NCI-H2107 (cell line): ENCODE results near the gene HHAT.

Source experiments
- DNase-seq: peaks from one replicate; lab custom pipeline; 2025; lab: John Stamatoyannopoulos, UW

The HHAT gene

DNA sequence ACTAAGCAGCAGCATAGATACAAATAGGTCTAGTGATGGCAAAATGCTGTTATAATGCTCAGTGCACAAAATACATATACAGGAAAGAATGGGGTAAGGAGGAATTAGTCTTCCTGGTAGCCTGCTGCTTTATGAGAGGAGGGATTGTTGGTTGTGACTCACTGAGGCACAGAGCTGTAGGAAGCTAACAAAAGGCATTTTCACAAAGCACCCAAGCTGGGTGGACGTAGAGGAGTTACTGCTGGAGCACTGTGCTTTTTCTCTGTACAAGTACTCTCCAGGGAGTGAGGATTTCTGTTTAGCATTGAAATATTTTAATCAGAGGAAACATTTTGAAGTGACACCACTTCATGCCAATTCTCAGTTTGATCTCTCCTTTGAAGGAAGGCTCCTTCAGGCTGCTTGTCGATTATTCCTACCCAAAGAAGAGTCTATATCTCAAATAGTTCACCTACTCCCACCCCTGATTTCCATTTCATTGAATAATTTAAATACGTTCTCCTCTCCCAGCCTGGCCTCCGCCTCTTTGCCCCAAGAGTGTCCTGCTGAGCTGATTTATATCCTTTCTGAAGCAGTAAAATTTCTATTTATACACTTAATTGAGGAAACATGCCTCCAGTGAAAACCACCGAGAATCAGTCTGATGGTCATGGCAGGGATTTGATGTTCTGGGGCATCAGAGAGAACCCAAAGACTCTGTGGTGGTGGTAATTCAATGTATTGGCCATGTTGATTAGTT lies 271.9 kb downstream of the HHAT start:
- DNase-seq, result no peak

DNA sequence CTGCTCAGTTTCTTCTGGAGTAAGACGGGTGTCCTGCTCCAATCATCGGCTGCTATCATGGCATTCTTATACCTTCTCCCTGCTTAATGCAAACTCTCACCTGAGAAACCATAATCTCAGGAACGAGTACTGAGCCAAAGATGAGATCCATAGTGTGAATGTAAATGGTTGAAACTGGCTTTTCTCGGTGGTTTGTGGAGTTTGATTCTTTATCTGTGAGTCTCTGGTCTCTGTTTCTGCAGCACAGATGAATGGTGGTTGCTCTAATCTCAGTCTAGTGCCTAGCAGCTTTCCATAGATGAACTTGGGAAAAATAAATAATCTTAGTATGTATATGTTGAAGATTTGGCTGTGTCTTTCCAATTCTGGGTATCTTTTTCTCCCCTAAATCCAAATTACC lies 274.4 kb downstream of the HHAT start:
- no peak for DNase-seq

DNA sequence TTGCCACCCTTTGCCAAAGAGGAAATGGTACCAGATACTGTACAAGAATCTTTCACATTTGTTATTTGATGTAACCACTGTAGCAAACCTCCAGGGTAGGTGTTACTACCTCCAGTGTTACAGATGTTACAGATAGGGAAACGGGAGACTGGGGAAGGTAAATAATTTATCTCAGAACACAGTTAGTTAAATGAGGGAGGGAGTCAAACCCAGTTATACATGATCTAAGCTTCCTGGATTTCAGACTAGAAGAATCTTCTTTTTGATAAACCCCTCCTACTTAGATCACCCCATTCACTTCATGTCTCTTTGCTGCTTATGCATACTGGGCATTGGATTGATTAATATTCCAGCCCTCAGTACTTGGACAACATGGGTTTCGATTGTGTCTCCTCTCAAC lies 276.4 kb downstream of the HHAT start:
- DNase-seq, result no peak

DNA sequence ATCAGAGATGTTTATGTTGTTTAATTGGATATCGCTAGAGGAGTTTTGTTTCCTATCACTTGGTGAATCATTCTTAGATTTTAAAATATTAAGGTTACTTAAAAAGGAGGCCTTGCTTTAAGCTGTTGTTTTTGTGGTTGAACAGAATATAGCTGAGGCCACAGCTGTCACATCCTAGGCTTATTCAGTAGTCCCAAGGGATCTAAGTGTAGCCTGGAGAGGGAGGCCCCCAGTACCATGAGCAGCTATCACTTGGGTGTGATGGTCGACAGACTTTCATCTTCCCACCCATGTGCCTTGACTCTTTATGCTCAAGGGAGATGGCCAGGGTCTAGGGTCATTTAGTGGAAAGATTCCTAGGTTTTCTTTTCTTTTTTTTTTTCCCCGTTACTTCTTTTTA lies 278.7 kb downstream of the HHAT start:
- no peak for DNase-seq

DNA sequence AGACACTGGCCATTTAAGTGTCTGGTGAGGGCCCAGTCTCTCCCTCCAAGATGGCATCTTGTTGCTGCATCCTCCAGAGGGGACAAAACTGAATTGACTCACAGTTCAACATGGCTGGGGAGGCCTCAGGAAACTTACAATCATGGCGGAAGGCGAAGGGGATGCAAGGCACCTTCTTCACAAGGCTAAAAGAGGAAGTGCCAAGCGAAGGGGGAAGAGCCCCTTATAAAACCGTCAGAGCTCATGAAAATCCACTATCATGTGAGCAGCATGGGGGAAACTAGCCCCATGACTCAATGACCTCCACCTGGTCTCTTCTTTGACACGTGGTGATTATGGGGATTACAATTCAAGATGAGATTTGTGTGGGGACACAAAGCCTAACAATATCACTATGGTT lies 280.1 kb downstream of the HHAT start:
- no peak for DNase-seq

DNA sequence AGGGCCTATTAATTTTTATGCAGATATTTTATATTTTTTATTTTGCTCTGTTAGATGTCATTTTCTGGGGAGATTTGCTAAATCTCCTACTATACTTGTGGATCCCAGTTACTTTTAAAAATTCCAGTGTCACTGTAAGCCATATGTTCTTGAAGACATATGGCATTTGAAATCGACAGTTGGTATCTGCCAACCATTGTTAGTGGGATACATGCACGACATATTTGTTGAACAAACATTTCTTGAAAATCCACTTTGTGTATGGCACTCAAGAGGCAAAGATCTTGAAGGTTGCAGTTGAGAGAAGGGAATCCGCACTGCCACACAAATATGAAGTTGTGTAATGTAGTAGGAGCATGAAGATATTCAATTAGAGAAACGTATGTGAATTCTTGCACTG lies 287.7 kb downstream of the HHAT start:
- no peak for DNase-seq

DNA sequence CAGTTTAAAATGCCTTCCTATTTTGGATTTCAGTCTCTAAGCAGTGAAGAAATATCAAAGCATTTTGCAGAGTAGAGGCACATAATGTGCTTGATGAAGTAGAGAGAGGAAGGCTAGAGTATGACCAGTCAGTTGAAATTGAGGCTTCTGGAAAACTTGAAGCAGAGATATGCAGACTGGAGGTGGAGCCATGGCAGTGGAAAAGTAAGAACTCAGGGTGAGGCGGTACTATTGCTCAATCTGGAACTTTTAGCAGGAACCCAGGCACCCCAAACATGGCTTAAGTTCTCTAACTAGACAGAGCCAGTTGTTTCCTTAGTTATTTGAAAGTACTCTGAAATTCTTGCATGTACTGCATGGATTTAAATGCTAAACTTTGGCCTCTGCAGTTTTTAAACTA lies 288.6 kb downstream of the HHAT start:
- no peak for DNase-seq

DNA sequence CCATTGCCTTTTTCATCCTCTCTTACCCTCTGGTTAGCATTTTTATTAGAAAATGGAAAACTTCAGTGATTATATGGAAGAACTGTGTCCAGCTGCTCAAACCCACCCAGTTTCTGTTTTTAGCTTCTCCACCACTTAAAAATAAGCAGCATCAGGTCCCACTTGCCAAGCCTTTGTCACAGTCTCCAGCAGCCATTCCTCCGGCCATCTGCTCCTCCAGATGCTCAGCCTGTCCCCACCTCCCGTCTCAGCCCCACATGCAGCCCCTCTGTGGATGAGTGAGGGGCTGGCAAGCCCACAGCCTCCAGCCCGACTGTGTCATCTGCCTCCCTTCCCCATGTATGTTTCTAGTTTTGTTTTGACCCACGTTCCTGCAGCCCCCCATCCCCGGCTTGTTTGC lies 289.7 kb downstream of the HHAT start:
- DNase-seq, result no peak

DNA sequence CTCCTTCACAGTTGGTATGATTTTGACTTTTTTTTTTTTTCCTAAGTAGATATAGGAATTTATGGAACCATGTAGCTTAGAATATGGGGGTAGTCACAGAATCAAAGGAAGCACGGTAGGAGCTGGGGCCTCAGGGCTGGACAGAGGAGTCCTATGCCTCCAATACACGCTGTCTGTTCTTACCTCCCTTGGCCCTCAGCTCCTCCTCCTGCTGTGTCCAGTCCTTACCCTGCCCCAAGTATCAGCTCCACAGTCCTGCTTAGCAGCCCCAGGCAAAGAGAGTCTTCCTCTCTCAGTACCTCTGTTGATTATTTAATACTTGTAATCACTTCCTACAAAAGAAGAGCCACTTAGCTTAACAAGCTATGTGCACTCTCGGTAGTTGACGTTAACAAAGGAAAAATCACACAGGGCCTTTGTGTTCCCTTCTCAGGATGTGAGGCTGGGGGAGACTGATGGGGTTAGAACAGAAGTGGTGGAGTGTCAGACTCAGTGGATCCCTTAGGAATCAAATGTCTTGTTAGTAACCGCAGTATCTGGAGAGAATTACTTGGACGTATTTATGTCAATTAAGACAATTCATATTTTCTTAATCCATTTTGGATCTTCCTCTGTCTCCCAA lies 292.3 kb downstream of the HHAT start:
- no peak for DNase-seq

DNA sequence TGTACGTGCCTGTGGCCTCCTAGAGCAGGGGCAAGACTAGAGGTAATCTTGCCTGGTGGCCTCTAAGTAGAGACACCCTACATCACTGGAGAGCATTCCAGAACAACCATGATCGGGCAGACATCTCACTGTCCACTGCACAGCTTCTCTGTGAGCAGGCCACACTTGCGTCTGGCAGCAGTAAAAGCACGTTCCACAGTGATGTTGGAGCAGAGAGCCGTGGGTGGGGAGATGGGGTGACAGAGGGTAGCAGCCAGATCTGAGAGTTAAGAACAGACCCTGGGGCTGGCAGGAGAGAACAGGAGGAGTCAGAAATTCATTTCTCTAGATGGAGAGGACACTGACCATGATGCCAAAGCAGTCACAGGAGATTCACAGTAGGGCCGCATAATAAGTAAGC lies 293.0 kb downstream of the HHAT start:
- DNase-seq, result no peak

DNA sequence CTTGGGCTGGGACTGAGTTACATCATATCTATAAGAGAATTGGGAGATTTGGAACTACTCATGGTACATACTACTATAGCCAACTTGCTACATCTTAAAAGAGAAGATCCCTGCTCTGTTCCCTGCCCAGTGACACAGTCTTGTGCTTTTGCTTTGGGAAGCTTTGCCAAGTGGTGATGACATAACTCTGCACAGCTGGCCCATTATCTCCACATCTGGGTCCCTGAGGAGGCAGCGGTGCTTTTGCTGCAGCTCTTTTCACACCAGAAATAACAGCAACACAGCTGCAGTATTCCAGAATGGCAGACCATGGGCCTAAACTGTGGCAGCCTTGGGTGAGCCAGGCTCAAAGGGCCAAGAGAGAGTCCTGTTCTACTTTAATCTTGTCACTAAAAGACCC lies 296.0 kb downstream of the HHAT start:
- no peak for DNase-seq

DNA sequence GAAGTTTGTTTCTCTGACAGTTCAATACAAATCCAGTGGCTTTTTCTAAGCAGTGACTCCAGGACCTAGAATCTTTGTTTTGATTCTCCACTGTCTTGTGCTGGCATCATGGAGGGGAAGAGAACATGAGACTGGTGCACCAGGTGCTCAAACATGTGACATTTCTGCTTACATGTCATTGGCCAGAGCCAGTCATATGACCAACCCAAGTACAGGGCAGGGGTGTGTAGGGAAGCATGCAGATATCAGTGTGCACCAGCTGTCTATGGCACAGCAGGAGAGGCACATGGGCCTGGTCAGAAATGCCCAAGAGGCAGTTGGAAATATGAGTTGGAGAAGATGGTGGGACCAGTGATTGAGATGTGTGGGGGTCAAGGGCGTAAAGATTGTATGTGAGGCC lies 297.0 kb downstream of the HHAT start:
- no peak for DNase-seq

DNA sequence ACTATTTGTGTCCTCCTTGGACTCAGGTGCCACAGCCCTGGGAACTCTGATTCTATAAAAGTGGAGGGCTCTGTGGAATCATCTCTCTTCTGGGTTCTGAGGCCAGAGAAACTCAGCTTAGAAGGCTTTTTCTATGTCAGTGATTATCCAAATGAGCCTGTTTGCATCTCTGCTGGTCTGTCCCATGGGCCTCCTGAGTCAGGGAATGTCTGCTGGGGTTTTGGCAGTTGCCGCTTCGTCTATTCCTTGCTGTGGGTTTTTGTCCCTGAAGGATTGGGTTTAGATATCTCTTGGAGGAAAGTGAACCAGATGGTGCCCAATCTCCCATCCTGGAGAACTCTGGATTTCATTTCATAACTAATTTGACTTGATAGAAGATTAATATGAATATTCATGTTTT lies 297.6 kb downstream of the HHAT start:
- DNase-seq, result no peak

DNA sequence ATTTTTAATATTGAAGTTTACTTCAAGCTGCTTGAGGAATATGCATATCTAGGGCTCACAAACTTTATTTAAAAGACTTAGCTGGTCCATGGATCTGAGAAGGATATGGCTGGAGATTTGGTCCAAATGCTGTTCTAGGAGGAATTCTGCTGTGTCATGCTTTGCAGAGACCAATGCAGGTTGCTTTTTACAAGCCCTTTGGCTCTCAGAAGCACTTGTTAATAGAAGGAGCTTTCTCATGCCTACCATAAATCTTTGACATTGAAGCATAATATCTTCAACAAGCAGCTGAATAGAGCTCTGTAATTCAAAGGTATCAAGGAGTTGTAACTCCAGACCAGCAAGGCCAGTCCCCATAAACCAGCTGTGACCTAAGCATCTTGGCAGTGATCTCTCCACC lies 299.1 kb downstream of the HHAT start:
- DNase-seq, result no peak

DNA sequence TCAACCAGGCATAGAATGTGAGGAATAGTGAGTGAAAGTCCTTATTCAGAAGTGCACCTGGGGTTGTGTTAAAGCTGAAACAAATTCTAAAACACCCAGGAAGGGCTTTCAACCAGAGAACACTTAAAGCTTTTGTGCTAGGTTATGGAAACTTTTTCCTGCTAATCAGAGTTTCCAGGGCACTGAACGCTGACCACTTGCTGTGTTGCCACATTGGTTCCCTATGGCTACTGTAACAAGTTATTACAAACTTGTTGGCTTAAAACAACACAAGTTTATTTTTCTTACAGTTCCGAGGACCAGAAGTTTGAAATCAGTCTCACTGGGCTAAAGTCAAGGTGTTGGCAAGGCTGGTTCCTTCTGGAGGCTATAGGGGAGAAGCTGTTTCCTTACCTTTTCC lies 300.6 kb downstream of the HHAT start:
- no peak for DNase-seq

DNA sequence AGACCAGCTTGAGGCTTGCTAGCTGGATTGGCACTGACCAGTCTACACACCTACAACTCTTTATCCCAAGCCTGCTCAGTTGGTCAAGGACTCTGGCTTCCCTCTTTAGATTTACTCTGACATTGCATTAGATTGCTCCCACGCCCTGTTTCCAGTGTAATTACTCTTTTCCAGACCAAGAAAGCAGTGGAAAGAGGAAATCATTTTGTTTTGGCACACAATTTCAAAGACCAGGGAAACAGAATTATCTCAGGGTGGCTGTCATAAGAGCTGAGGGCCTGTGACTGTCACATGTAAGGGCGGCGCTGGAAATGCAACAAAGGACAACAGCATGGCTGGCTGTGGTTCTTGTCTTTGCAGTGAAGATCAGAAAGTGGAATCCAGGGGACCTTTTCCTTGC lies 302.7 kb downstream of the HHAT start:
- DNase-seq, result no peak

DNA sequence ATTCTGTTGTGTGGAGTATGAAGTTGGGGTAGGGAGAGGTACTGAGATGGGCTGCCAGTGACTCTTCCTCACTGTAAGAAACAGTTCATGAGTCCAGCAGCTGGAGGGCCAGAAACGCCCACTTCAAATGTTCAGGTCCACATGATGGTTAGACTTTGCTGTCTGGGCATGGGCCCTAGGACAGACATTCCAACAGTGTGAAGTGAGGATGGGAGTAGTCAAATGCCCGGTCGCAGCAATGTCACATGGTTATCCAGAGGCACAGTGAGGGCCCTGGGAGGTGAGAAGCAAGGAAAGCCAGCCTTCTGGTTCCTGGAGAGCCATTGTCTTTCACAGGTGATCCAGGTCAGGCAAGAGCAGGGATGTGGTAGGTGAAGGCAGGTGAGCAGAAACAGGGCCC lies 304.4 kb downstream of the HHAT start:
- DNase-seq, result no peak

DNA sequence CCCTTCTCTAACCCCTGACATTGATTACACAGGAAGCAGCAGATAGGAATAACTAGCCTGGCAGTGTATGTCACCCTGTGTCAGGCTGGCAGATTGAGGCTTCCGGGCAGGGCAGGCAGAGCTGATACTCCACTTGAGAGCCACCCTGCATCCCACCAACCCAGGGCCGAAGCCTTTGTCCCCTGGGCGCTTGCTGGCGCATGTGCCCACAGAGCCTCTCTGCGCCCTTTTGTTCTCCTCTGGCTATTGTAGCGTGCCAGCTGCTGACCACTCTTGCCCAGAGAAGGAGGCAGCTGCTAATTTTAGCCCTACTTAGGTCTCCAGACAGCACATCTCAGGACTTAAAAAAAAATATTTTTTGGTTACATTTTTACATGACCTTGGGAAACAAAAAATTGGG lies 304.9 kb downstream of the HHAT start:
- no peak for DNase-seq

DNA sequence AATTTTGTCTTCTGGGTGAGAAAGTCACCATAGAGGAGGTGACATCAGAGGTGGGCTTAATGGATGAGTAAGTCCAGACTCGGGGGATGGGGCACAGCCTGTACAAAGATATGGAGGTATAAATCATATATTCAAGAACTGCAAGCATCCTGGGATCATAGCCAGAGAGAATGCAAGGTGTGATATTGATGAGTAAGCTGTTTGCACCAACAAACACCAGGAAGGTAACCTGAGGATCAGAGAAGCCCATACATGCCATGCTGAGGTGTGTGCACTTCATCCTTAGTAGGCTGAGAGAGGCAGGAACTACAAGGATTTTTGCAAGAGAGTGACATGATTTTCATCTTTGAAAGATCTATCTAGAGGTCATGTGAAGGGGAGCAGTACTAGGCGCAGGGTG lies 306.4 kb downstream of the HHAT start:
- no peak for DNase-seq

DNA sequence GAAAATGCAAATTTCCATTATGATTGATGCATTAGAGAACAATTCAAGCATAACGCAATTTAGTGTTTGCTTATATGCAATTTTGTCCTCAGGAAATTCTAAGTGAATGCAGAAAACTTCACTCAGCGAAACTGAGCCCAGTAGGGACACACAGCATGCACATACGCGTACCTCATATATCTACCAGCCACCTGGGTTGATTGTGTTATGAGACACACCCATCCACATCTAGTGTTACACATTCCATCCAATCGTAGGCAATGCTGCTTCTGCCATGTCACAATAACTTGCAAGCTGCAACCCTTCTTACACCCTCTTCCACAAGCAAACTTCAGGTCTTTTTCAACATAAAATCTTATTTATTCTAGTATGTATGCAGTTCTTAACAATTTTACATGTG lies 312.9 kb downstream of the HHAT start:
- DNase-seq, result no peak

DNA sequence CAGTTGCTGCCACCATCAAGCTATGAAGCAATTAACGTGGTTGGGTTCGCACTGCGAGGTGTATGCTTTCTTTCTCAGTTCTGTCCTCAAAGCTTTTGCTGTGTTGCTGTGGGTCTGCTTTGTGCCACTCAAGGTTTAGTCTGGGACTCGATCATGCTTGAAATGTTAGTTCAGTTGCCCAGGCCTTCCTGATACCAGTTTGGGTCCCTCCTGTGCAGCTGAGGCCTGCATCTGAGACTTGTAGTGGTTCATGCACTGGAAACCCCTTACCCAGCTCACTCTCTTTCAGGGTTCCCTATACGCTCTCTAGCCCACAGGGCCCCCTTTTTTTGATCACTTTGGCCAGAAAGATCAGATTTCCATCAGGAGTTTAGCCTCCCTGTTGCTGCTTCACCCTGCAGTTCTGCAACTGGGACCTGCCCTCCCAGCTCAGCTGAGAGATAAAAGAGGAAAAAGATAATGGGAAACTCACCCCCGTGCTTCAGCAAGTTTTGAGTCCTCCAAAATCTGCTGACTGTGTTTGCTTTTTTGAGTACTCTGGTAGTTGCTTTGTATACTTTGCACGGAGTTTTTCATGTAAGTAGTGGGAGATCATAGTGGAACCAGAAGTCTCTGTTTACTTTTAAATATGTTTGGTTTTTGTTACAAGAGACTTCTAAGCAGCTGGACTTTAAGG lies 317.0 kb downstream of the HHAT start:
- DNase-seq, result no peak

DNA sequence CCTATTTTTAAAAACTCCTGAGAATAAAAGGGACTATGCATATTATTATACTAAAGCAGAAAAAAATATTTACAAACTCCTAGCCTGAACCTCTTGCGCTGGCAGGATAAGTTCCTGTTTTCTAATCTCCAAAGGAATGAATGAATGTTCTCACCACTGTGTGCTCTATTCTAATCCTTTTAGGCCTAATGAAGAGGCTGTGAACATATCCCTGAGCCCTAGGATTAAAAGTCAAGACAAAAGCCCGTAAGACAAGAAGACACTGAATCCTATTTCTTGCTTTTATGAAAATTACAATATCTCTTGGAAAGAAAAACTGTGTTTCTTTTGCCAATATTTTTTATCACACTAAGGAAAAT lies 317.5 kb downstream of the HHAT start:
- DNase-seq, result no peak

DNA sequence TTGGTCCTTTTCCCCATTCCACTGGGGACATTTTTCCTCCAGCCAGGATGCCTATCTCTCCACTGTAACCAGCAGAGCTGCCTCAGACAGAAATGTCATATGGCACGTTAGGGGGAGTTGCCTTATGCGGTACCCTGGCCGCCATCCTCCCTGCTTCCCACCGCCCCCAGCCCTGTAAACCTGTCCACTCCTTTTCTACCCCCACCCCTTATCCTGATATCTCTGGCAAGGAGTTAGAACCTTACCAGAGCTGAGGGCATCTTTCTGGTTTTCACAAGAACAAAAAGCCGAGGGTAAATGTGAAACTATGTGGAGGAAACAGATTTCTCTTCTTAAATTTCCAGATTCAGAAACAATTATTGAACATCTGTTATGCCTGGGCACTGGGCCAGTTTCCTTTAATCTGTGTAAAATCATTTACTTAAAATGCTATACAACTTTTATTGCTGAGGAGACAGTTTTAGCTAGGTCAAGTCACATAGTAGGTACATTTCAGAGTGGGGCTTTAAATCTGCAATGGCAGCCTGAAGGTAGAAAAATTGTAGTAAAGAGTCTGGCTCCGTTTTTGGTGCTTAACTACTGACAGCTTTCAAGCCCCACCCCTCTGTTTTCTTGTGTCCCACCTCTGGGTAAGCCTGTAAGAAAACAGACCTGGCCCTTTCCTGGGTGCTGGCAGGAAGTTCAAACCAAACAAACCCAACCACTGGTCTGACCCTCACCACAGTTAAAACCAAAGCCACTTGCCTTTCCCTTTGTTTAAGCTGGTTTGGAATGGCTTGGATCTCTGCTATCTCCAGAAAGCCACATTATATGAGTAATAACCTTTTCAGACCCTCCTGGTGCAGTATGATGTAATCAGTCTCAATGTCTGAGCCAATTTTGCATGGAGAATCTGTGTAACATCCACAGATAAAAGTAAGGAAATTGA lies 319.0 kb downstream of the HHAT start:
- no peak for DNase-seq
